Activated CD8-positive, alpha-beta memory T cell treated with anti-CD3 and anti-CD28 coated beads, Interleukin-2, amount 50 U/mL, for 1 hour (primary cell): ENCODE data around the gene TLN1.

Experiments used
- DNase-seq: peaks from one replicate; pipeline ENCODE4 v3.0.0-alpha.2; 2020; ENCODE audit errors: extremely low read depth

The TLN1 gene

DNA sequence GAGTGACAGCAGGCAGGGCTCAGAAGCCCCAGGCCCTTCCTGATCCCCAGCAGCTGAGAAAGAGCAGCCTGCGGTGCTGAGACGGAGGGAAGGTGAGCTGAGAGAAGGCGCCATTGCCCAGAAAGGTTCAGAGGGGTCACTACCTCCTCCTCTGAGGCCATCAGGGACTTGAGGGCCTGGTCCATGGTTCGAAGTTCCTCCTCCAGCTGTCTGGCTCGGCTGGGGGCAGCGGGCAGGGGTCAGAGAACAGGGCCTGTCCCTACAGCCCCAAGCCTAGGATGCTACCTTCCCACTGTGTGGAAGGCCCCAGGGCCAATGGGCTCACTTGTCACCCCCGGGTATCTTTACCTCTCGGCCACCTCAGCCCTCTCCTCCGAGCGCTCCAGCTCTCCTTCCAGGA is 47.1 kb downstream of the TLN1 start:
- no peak for DNase-seq

DNA sequence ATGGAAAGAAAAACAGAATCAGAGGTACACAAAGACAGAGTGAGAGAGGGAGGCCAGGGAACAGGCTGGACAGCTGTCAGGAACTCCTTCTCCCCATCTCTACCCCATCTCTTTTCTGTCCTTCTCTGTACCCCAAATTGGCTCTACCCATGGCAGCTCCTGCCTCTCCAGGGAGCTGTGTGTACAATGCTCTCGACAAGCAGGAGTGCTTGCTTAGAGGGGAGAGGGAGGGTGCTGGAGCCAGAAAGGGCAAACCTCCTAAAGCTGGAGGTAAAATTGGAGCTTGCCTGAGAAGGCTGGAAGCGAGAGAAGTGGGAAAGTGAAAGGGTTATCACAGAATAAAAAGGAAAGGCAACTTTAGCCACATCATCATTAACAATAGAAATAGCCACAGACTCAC is 48.7 kb downstream of the TLN1 start:
- DNase-seq: no peak

DNA sequence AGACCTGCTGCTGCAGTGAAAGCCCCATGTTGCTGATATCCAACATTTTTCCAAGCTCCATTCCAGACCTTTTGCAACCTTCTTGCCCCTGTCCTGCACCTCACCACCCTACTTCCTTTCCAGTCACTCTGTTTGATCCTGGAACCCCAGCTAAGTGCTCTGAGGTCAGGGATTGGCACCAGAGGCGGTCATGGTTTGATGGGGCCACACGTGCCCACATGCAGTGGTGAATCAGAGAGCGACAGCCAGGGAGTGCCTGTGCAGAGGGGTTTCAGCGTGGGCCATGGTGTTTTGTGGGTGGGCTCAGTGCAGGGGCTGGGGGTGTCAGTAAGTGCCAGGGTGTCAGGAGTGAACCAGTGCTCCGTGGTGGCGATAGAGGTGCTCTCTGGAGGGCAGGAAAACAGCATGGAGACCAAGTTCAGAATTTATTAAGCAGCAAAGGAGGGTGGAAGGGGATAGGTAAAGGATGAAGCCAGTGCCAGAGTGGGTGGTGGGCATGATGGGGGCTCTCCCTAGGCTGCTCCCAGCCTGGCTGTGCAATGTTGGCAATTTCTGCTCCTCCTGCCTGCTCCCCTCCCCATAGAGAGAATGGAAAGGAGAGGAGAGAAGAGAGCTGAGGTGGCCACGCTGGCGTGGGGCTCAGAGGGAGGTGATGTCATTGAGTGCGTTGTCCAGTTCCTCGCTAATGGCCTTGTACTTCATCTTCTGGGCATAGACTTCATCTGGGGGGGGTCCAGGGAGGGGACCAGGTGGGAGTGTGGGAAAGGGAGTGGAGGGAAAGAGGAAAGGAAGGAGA is 49.3 kb downstream of the TLN1 start:
- DNase-seq: no peak

DNA sequence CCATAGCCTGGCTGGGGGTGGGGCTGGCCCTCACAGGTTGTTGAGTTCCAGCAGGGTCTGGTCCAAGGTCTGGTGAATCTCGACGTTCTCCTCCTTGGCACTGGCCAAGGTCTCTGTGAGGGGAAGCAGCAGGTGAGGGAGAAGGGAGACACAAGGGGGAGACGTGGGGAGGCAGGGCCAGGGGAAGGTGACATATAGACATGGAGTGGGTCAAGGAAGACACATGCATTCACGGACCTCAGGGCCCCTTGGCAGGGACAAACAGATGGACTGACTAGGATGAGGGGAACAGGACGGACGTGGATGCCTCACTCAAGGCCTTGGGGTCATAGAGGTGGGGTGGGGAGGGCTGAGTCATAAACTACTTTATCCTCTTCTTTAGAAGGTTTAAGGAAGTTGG is 49.9 kb downstream of the TLN1 start:
- DNase-seq: no peak

DNA sequence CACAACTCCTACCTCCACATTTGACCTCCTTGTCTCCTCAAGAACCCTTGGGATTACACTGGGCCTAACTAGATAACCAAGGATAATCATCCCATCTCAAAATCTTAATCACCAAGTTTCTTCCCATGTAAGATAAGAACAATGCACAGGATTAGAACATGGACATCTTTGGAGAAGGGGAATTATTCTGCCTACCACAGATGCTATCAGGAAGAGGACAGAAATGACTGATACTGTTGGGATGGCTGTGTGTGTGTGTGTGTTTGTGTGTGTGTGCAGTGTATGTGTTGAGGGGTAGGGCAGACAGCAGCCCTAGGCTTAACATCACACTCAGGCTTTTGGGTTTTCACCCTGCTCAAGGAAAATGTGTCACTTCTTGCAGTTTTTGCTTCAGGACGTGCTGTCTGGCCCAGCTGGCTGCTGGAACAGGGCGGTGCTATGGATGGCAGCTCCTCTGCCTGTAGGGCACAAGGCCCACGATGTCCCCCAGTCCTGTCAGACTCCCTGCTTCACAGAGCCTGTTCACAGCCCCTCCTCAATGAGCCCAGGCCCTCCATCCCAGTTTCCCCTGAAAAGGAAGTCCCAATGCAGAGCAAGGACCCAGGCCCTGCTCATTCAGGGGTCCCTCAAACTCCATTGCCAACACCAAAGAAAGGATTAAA is 50.5 kb downstream of the TLN1 start:
- no peak for DNase-seq

DNA sequence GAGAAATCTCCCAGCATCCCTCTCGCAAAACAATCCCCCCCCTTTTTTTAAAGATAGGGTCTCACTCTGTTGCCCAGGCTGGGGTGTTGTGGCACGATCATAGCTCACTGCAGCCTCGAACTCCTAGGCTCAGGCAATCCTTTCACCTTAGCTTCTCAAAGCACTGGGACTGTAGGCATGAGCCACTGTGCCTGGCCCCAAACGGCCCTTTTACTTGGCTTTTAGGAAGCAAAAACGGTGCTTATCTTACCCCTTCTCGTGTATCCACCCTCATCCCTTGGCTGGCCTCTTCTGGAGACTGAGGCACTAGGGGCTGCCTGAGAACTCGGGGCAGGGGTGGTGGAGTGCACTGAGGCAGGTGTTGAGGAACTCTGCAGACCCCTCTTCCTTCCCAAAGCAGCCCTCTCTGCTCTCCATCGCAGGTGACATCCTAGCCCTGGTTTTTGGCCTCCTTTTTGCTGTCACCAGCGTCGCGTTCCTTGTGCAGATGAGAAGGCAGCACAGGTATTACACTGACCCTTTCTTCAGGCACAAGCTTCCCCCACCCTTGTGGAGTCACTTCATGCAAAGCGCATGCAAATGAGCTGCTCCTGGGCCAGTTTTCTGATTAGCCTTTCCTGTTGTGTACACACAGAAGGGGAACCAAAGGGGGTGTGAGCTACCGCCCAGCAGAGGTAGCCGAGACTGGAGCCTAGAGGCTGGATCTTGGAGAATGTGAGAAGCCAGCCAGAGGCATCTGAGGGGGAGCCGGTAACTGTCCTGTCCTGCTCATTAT is 51.5 kb downstream of the TLN1 start:
- no peak for DNase-seq

DNA sequence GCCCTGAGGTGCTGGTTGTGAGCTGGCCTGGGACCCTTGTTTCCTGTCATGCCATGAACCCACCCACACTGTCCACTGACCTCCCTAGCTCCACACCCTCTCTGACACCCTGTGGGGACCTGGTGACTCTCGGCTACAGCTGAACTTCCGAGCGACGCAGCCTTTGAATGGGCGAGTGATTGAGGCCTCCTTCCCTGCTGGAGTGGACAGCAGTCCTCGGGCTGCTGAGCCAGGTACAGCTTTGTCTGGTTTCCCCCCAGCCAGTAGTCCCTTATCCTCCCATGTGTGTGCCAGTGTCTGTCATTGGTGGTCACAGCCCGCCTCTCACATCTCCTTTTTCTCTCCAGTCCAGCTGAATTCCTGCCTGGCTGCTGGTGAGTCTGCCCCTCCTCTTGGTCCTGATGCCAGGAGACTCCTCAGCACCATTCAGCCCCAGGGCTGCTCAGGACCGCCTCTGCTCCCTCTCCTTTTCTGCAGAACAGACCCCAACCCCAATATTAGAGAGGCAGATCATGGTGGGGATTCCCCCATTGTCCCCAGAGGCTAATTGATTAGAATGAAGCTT is 52.1 kb downstream of the TLN1 start:
- no peak for DNase-seq

DNA sequence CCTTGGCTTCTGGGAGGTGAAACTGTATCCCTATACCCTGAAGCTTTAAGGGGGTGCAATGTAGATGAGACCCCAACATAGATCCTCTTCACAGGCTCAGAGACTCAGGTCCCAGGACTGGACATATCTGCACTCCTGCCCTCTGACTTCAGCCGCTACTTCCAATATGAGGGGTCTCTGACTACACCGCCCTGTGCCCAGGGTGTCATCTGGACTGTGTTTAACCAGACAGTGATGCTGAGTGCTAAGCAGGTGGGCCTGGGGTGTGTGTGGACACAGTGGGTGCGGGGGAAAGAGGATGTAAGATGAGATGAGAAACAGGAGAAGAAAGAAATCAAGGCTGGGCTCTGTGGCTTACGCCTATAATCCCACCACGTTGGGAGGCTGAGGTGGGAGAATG is 52.9 kb downstream of the TLN1 start:
- DNase-seq: no peak

DNA sequence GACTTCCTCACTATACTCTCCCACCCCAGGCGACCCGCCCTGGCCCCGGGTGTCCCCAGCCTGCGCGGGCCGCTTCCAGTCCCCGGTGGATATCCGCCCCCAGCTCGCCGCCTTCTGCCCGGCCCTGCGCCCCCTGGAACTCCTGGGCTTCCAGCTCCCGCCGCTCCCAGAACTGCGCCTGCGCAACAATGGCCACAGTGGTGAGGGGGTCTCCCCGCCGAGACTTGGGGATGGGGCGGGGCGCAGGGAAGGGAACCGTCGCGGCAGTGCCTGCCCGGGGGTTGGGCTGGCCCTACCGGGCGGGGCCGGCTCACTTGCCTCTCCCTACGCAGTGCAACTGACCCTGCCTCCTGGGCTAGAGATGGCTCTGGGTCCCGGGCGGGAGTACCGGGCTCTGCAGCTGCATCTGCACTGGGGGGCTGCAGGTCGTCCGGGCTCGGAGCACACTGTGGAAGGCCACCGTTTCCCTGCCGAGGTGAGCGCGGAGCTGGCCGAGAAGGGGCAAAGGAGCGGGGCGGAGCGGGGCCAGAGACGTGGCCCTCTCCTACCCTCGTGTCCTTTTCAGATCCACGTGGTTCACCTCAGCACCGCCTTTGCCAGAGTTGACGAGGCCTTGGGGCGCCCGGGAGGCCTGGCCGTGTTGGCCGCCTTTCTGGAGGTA is 56.1 kb downstream of the TLN1 start:
- DNase-seq: no peak

DNA sequence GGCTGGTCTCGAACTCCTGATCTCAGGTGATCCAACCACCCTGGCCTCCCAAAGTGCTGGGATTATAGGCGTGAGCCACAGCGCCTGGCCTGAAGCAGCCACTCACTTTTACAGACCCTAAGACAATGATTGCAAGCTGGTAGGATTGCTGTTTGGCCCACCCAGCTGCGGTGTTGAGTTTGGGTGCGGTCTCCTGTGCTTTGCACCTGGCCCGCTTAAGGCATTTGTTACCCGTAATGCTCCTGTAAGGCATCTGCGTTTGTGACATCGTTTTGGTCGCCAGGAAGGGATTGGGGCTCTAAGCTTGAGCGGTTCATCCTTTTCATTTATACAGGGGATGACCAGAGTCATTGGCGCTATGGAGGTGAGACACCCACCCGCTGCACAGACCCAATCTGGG is 56.8 kb downstream of the TLN1 start:
- no peak for DNase-seq

DNA sequence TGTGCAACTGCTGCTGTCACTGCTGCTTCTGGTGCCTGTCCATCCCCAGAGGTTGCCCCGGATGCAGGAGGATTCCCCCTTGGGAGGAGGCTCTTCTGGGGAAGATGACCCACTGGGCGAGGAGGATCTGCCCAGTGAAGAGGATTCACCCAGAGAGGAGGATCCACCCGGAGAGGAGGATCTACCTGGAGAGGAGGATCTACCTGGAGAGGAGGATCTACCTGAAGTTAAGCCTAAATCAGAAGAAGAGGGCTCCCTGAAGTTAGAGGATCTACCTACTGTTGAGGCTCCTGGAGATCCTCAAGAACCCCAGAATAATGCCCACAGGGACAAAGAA is 58.0 kb downstream of the TLN1 start:
- DNase-seq: no peak

DNA sequence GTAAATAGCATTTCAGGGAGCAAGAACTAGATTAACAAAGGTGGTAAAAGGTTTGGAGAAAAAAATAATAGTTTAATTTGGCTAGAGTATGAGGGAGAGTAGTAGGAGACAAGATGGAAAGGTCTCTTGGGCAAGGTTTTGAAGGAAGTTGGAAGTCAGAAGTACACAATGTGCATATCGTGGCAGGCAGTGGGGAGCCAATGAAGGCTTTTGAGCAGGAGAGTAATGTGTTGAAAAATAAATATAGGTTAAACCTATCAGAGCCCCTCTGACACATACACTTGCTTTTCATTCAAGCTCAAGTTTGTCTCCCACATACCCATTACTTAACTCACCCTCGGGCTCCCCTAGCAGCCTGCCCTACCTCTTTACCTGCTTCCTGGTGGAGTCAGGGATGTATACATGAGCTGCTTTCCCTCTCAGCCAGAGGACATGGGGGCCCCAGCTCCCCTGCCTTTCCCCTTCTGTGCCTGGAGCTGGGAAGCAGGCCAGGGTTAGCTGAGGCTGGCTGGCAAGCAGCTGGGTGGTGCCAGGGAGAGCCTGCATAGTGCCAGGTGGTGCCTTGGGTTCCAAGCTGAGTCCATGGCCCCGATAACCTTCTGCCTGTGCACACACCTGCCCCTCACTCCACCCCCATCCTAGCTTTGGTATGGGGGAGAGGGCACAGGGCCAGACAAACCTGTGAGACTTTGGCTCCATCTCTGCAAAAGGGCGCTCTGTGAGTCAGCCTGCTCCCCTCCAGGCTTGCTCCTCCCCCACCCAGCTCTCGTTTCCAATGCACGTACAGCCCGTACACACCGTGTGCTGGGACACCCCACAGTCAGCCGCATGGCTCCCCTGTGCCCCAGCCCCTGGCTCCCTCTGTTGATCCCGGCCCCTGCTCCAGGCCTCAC is 58.6 kb downstream of the TLN1 start, which contains the start of gene CA9:
Gene CA9 (plus strand): TSS at position 797 of the 893 bp plus-strand sequence. CDS start 32 bp downstream, at position 829.
- DNase-seq: no peak

DNA sequence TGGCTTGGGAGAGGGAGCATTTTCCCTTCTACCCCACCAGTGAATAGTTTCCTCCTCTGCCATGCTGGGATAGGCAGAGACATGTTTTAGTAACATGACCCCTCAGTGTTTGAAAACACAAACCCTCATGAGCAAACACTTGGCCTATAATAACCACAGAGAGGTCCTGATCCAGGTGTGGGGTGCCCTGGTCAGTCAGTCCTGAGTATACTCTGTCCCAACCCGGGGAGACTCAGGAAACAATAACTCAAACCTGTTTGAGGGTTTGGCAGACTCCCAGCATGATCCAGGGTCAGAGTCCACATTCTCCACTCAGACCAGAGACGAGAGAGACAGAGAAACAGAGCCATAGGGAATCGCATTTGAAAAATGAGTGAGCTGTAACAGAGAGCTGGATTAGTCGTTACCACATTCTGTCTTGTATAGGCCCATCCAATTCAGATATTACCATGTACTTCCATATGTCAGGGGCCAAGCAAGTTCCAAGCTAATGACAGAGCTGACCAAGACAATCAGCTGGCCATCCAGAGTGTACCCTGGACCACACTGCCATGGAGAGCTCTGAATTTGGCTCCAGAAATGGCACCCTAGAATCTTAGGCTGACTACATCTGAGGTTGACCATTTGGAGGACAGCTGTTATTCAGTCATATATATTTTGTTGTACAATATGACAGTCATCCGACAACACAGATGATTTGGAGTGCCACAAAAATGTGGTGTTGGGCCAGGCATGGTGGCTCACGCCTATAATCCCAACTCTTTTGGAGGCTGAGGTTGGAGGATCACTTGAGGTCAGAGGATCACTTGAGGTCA is 62.5 kb downstream of the TLN1 start:
- DNase-seq: no peak

DNA sequence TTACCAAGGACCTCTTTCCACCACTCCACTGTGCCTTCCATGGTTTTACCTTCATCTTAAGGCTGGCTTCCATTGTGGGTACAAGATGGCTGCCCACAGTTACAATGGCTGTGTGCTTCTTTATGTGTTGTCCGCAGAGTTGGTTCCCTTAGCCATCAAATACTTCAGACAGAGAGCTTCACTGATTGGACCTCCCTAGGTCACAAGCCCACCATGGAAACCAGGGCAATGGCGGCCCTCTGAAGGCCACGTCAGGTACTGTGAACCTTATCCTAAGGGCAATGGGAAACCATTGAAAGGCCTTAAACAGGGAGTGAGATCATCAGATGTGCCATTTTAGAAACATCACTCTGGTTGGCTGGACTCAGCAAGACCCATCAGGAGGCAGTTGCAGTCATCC is 64.1 kb downstream of the TLN1 start:
- DNase-seq: no peak

DNA sequence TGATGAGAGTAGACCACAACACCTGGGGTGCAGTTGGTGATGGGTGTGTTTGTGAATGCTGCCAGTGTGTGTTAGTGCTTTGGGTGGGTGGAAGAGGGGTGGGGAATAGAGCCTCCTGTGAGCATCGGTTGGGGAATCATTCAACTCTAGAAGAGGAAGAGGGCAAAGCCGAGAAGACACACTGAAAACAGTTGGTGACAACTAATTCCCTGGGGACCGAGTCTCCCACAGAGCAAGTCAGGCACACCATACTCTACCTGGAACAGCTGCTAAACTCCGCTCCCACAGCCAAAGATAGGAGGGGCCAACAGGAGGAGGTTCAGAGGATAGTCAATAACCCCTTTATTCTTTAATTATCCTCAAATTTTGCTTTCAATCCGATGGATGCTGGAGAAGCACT is 65.4 kb downstream of the TLN1 start:
- no peak for DNase-seq

DNA sequence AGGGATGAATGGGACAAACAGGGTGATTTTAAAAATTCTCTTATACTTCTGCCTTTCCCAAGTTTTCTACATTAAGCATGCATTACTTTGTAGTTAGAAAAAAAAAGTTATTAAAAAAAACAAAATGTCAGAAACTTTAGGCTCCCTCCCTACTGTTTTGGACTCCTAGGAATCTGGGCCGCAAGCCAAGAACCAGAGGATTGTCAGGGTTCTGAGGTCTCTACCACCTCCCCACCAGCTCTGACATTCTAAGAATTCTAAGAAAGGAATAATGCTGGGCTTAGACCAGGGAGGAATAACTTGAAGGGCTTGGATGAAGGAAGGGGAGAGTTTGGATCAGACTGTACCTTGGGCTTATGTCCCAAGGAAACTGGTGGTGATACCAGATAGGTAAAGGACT is 66.0 kb downstream of the TLN1 start:
- no peak for DNase-seq

DNA sequence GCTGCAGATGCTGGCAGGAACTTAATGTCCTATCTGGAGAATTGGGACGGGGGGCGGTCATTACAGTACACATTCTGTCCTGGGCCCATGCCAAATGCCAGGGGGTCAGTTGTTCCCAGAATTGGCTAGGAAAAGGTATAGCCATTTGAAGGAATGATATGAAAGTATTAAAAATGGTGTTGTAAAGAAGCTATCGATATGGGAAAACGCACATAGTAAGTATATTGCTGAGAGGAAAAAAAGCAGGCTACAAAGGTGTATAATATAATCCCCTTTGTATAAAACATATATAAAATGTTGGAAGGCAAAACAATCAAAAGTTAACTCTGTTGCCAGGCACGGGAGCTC is 66.5 kb downstream of the TLN1 start:
- no peak for DNase-seq

DNA sequence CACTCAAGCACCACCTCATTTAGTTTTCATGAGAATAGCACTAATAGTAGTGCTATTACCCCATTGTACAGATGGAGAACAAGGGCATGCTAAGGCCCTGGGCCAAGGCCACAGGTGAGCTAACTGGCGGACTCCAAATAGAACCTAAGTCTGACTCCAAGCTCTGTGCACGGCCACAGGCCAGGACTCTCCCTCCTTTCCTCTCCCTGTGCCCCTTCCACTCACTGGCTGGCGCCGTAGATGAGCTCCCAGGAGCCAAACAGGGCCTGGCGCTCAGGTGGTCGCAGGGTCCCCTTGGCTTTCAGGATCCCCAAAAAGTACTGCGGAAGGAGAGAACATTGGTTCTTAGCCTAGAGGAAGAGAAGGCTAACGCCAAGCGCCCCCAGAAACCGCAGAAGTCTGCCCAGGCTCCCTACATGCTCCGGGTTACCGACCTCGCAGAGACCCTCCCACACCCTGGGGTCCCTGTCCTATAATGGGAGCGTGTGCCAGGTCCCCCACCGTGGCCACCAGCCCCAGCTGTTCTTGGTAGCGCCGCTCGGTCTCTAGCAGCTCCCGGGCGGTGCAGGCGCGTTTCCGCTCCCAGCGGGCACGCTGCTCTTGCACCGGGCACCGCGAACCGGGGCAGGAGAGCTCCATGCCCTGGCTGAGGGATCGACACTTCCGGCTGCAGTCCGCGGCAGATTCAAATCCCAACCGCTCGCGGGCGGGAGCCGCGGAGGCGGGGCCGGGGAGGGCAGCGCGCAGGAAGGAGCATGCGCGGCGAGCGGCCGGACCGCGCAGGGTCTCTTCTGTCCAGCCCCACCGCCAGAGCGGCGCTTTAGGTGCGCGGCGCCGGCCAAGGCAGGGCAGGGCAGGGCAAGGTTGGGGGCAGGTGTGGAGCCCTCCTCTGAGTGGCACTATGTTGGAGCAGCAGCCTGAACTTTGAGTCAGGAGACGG is 67.2 kb downstream of the TLN1 start, which contains the start of gene ARHGEF39:
Gene ARHGEF39 (minus strand): TSS at position 665 of the 940 bp plus-strand sequence. CDS start 26 bp downstream, at position 639.
- DNase-seq: no peak

DNA sequence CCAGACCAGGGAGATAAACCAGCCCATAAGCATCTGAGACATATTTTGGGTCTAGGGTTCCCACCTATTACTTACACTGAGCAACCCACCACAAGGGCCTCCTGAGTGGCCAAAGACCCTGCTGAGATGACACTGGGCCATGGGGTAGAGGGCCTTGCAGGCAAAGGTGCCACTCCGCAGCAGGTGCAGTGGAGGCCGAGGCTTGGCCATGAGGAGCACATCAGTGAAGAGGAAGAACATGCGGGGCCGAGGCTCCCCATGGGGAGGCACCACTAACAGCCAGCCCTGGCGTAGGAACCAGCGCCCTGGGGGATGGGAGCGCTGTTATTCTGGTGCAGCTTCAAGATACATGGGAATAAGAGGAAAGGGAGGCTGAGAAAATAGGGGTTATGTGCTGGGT is 69.6 kb downstream of the TLN1 start:
- no peak for DNase-seq
